ENCODE measurements around the gene SUPT4H1. TPM values are rescaled to one million over a fixed set of nuclear protein-coding genes. Genes with fewer than 3 reads are reported as not detected.

The SUPT4H1 gene
- total RNA-seq, 2 experiments from 2014 or later: 136 to 139 TPM

DNA sequence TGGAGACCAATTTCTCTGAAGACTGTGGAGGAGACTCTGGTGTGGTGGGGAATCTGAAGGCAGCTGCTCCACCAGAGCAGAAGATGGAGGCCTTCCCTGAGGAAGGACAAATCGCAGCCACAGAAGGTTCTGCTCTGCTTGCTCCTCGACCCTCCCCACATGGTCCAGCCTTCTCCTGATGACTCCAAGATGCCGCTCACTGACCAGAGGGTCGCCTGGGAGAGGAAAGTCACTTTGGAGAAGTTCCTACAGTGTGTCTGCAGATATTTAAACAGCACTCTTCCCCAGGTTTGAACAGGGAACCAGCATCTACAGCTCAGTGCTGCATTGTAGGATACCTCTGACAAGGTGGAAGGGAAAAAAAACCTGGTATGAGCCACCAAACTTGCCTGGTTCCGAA, 21.0 kb upstream of the SUPT4H1 start:
- Mint-ChIP-seq H3K4me1 (peaks cover 7% of the 10 kb centered on the region), H3K9me3 (no peaks in the 10 kb centered on the region), H3K27ac (no peak overlapping the region), H3K36me3 (no peaks in the 10 kb centered on the region), H3K4me3 (no peak overlapping the region), H3K27me3 (no peaks in the 10 kb centered on the region)
- no peak for DNase-seq

- peaks cover 7% of the 10 kb centered on the region for H3K4me1 Mint-ChIP-seq
- no peaks in the 10 kb centered on the region for H3K36me3 Mint-ChIP-seq
- no peak overlapping the region for H3K27ac Mint-ChIP-seq
- H3K27me3 Mint-ChIP-seq: no peaks in the 10 kb centered on the region
- DNase-seq: no peak
- no peak overlapping the region for H3K4me3 Mint-ChIP-seq
- no peaks in the 10 kb centered on the region for H3K9me3 Mint-ChIP-seq
Measured at GRCh38 chr17:58371300-58371950, 19.4 kb upstream of the SUPT4H1 start.

- H3K4me1 Mint-ChIP-seq: peaks cover 13% of the 10 kb centered on the region
- H3K27ac Mint-ChIP-seq: no peak overlapping the region
- no peaks in the 10 kb centered on the region for H3K9me3 Mint-ChIP-seq
- H3K27me3 Mint-ChIP-seq: no peaks in the 10 kb centered on the region
- no peaks in the 10 kb centered on the region for H3K36me3 Mint-ChIP-seq
- H3K4me3 Mint-ChIP-seq: no peak overlapping the region
- DNase-seq: no peak
Measured at GRCh38 chr17:58370716-58371115, 18.7 kb upstream of the SUPT4H1 start.

- Mint-ChIP-seq H3K27me3 (no peaks in the 10 kb centered on the region), H3K27ac (no peak overlapping the region), H3K9me3 (no peaks in the 10 kb centered on the region), H3K36me3 (no peaks in the 10 kb centered on the region), H3K4me1 (peaks cover 14% of the 10 kb centered on the region), H3K4me3 (no peak overlapping the region)
- DNase-seq: no peak
Measured at GRCh38 chr17:58370309-58370708, 18.3 kb upstream of the SUPT4H1 start.

DNA sequence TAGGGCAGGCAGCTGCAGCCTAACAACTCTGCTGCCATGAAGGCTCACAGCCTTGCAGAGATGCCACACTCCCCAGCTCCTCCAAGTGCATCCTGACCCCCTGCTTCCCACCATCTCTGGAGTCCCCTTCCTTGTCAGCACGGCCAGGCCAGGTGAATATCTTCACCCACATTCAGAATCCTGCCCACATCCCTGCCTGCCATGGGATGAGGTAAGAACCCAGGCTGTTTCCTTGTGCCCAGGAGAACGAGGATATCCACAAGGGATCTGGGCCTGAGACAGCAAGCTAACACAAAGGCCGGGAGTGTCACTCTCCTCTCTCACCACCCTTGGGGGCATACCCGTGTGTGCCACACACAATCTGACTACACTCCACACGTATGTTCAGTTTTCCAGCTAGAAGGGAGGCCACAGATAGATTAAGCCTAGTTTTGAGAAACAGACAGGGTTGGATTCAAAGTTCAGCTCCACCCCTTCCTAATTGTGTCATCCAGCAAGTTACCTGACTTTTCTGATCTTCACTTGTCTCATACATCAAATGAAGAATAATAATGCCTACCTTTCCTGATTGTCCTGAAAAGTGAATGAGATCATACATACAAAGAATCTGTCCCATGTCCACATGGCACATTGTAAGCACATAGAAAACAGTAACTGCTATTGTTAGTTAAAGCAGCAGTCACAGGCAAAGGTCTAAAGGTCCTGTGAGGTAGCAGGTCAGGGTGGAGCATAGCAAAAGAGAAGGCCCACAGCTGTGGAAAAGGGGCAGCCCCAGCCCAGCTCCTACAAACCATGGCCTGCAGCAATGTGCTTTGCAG, 17.4 kb upstream of the SUPT4H1 start:
- Mint-ChIP-seq H3K4me3 (no peak overlapping the region), H3K9me3 (no peaks in the 10 kb centered on the region)
- DNase-seq: no peak

GRCh38 chr17:58368860-58369213, 16.8 kb upstream of the SUPT4H1 start:
- no peak overlapping the region for H3K27ac Mint-ChIP-seq
- H3K4me3 Mint-ChIP-seq: no peak overlapping the region
- H3K9me3 Mint-ChIP-seq: no peaks in the 10 kb centered on the region
- DNase-seq: no peak
- H3K36me3 Mint-ChIP-seq: no peaks in the 10 kb centered on the region
- H3K4me1 Mint-ChIP-seq: peaks cover 14% of the 10 kb centered on the region
- H3K27me3 Mint-ChIP-seq: no peaks in the 10 kb centered on the region

More for the DNA sequence above, 17.4 kb upstream of the SUPT4H1 start:
- H3K36me3 Mint-ChIP-seq: no peaks in the 10 kb centered on the region
- no peaks in the 10 kb centered on the region for H3K27me3 Mint-ChIP-seq
- peaks cover 14% of the 10 kb centered on the region for H3K4me1 Mint-ChIP-seq
- no peak overlapping the region for H3K27ac Mint-ChIP-seq

DNA sequence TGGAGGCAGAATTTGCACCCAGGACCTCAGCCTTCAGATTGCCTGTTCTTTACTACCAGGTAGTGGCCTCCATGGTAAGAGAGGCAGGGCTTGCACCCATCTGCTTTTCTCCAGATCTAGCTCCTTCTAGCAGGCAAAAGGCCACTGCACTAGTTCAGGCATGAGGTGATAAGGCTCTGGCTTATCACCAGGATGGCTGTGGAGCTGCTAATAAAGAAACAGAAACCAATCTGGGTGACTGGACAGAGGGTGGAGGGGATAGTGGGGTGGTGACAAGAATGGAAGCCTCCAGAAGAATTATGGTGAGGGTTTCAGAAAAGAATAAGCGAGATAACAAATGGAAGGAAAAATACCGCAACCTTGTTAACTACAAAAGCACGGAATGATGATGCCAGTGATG, 15.5 kb upstream of the SUPT4H1 start:
- Mint-ChIP-seq H3K36me3 (no peaks in the 10 kb centered on the region), H3K27ac (no peak overlapping the region), H3K27me3 (no peaks in the 10 kb centered on the region), H3K9me3 (no peaks in the 10 kb centered on the region), H3K4me3 (no peak overlapping the region), H3K4me1 (peaks cover 14% of the 10 kb centered on the region)
- no peak for DNase-seq

GRCh38 chr17:58365980-58366595, 14.1 kb upstream of the SUPT4H1 start:
- peaks cover 14% of the 10 kb centered on the region for H3K4me1 Mint-ChIP-seq
- H3K27ac Mint-ChIP-seq: no peak overlapping the region
- no peak overlapping the region for H3K4me3 Mint-ChIP-seq
- no peaks in the 10 kb centered on the region for H3K27me3 Mint-ChIP-seq
- DNase-seq: no peak
- no peaks in the 10 kb centered on the region for H3K9me3 Mint-ChIP-seq
- H3K36me3 Mint-ChIP-seq: no peaks in the 10 kb centered on the region

GRCh38 chr17:58365185-58365979, 13.4 kb upstream of the SUPT4H1 start:
- H3K27me3 Mint-ChIP-seq: no peaks in the 10 kb centered on the region
- H3K27ac Mint-ChIP-seq: no peak overlapping the region
- DNase-seq: no peak
- H3K4me3 Mint-ChIP-seq: no peak overlapping the region
- no peaks in the 10 kb centered on the region for H3K9me3 Mint-ChIP-seq
- H3K36me3 Mint-ChIP-seq: no peaks in the 10 kb centered on the region
- peaks cover 11% of the 10 kb centered on the region for H3K4me1 Mint-ChIP-seq

GRCh38 chr17:58364270-58364942, 12.4 kb upstream of the SUPT4H1 start:
- Mint-ChIP-seq H3K4me1 (peaks cover 8% of the 10 kb centered on the region), H3K4me3 (no peak overlapping the region), H3K36me3 (no peaks in the 10 kb centered on the region), H3K9me3 (no peaks in the 10 kb centered on the region), H3K27me3 (no peaks in the 10 kb centered on the region), H3K27ac (no peak overlapping the region)
- no peak for DNase-seq

DNA sequence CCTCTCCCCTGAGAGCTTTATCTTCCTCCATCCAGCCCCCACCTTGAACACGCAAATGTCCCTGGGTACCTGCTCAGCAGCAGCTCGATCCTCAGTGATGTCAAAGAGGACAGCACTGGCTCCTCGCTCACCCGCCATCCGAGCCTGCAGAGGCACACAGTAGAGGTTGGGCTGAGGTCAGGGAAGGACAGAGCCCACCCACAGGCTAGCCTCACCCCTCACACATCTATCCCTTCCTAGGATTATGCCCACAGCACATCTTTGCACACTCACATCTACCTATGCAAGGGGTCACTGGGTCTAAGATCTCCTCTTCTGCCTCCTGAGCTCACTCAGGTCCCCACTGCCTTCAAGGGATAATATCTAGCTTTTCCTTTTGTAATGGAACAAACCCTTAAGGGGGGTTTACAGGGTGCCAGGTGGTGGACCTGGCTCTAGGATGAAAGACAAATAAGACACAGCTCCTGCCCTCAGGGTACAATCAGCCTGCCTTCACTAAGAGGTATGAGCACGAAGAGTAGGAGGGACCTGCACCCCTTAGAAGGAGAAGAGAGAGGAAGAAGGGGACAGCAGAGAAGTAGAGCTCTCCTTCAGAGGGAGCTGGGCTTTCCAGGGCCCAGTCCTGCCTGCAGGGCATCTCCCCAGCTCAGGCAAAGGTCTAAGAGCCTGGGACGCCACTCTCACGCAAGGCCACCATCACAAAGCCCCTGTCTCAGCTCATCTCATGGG, 11.6 kb upstream of the SUPT4H1 start:
- Mint-ChIP-seq H3K36me3 (no peaks in the 10 kb centered on the region), H3K4me1 (peaks cover 7% of the 10 kb centered on the region), H3K27me3 (no peaks in the 10 kb centered on the region), H3K4me3 (no peak overlapping the region), H3K27ac (no peak overlapping the region), H3K9me3 (no peaks in the 10 kb centered on the region)
- DNase-seq: no peak

DNA sequence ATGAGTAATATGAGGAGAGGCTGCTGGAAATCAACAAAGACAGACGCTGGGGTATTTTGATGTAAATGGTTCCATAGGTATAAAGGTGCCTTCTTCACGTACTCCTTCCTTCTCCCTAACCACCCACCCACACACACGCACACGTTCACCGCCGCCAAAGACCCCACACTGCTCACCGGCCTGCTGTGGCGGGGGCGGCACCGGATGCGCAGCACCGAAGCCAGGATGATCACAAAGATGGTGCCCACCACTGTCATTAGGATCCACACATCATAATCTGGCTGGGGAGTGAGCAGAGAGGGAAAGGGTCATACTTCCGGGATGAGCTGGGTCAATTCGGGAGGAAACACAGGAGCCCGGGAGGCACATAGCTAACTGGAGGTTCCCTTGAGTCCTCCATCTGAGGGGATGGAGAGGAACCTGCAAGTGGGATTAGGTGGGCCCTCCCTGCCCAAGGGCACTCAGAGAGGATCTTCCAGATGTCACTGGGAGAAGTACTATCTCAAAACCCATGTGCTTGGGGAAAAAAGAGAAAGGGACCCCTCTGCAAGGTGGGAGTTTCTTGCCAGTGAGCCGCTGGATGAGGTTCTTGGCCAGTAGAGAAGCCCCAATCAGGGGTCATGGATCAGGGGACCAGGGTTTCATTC, 10.5 kb upstream of the SUPT4H1 start:
- Mint-ChIP-seq H3K4me1 (peaks cover 7% of the 10 kb centered on the region), H3K27me3 (no peaks in the 10 kb centered on the region), H3K9me3 (no peaks in the 10 kb centered on the region), H3K27ac (no peak overlapping the region), H3K4me3 (no peak overlapping the region), H3K36me3 (no peaks in the 10 kb centered on the region)
- DNase-seq: no peak

- H3K4me1 Mint-ChIP-seq: no peaks in the 10 kb centered on the region
- no peaks in the 10 kb centered on the region for H3K36me3 Mint-ChIP-seq
- no peak overlapping the region for H3K27ac Mint-ChIP-seq
- no peaks in the 10 kb centered on the region for H3K9me3 Mint-ChIP-seq
- no peak for DNase-seq
- no peak overlapping the region for H3K4me3 Mint-ChIP-seq
- no peaks in the 10 kb centered on the region for H3K27me3 Mint-ChIP-seq
Measured at GRCh38 chr17:58360296-58361063, 8.5 kb upstream of the SUPT4H1 start.

Data from activated naive CD8-positive, alpha-beta T cell treated with anti-CD3 and anti-CD28 coated beads for 36 hours (primary cell).